HCT116 (cell line): ENCODE measurements around the gene TMEM243. TPM values are rescaled to one million over a fixed set of nuclear protein-coding genes. Genes with fewer than 3 reads are reported as not detected.

Experiments used
- ATAC-seq: fragments of 200-7000 bp; cut with Tn5 transposase; 2 replicates; pipeline ENCODE4 v1.9.1; 2020; ENCODE audit warnings: mild to moderate bottlenecking, moderate library complexity
- BruUV-seq: library from RNA; stranded (reverse); fragments of 400-500 nt; replicated peaks from 2 replicates; lab custom pipeline; 2021; lab: Mats Ljungman, UMichigan
- CTCF ChIA-PET: fragments of 300-600 bp; sonication (Branson Sonifier 250); formaldehyde crosslinking; loops from one replicate; lab custom pipeline; 2021; ENCODE audit warnings: antibody characterized with exemption; lab: Charles Lee
- POLR2A ChIA-PET: fragments of 300-600, 350-600 bp; sonication (Branson Sonifier 250); formaldehyde crosslinking; loops from one replicate; lab custom pipeline; 2021; ENCODE audit warnings: antibody characterized with exemption; lab: Charles Lee
- RAD21 ChIA-PET, 2 experiments: fragments of 300-600 bp; sonication (Branson Sonifier 250); formaldehyde crosslinking; loops; one replicate each; lab custom pipeline; 2023; ENCODE audit warnings: low total read pairs in 2 of 2; ENCODE audit not compliant: uncharacterized antibody in 2 of 2, unreplicated experiment in 2 of 2, low non-redundant PET in 1 of 2; lab: Charles Lee
- DNase-seq: peaks from one replicate; pipeline ENCODE4 v3.0.0-alpha.2; 2010; ENCODE audit warnings: low read depth, low spot score
- H2AFZ ChIP-seq: fragments of 200-600 bp; shearing (Covaris generic), sonication (generic); 2 replicates; pipeline ENCODE4 v1.6.1; 2017; ENCODE audit warnings: low read depth, mixed run types, mixed read lengths, antibody characterized with exemption, low read length; ENCODE audit not compliant: poor library complexity, severe bottlenecking
- H3K27ac ChIP-seq: 2 replicates; pipeline ENCODE4 v1.5.1; 2012; ENCODE audit warnings: low read depth, low read length
- H3K27me3 ChIP-seq: fragments of 200-600 bp; sonication (generic); 2 replicates; pipeline ENCODE4 v1.6.1; 2016; ENCODE audit warnings: mixed run types, low read length, mixed read lengths; ENCODE audit not compliant: insufficient read depth
- H3K36me3 ChIP-seq, 2 experiments: fragments of 200-500 bp in 1 of 2; fragments of 200-600 bp in 1 of 2; sonication (Bioruptor generic) in 1 of 2; sonication (generic) in 1 of 2; 2 replicates each; pipeline versions ENCODE4 v1.5.1 to v1.6.1; 2014 to 2016; ENCODE audit warnings: low read length in 2 of 2, inconsistent platforms in 1 of 2, mixed read lengths in 1 of 2, mixed run types in 1 of 2; ENCODE audit not compliant: insufficient read depth in 2 of 2, control insufficient read depth in 1 of 2
- H3K4me1 ChIP-seq, 2 experiments: fragments of 200-600 bp in 1 of 2; sonication (generic) in 1 of 2; 2 replicates each; pipeline versions ENCODE4 v1.5.1 to v1.6.1; 2012 to 2017; ENCODE audit warnings: low read length in 2 of 2, inconsistent platforms in 1 of 2, mild to moderate bottlenecking in 1 of 2, mixed read lengths in 1 of 2, mixed run types in 1 of 2, moderate library complexity in 1 of 2; ENCODE audit not compliant: insufficient read depth in 2 of 2, control insufficient read depth in 1 of 2
- H3K4me2 ChIP-seq: fragments of 200-600 bp; sonication (generic); 2 replicates; pipeline ENCODE4 v1.6.1; 2017; ENCODE audit warnings: mixed run types, low read length, mixed read lengths
- H3K4me3 ChIP-seq, 2 experiments: fragments of 200-600 bp in 1 of 2; sonication (generic) in 1 of 2; replicated peaks in 1 of 2; 2 replicates each; pipeline ENCODE4 v1.5.1; 2011 to 2016; ENCODE audit warnings: low read length in 2 of 2, control low read depth in 1 of 2, low read depth in 1 of 2, mild to moderate bottlenecking in 1 of 2, mixed read lengths in 1 of 2, mixed run types in 1 of 2
- H3K79me2 ChIP-seq: fragments of 200-600 bp; sonication (generic); 2 replicates; pipeline ENCODE4 v1.6.1; 2017; ENCODE audit warnings: mild to moderate bottlenecking, mixed run types, low read length, moderate library complexity, mixed read lengths; ENCODE audit not compliant: insufficient read depth
- H3K9ac ChIP-seq: fragments of 200-600 bp; sonication (generic); 2 replicates; pipeline ENCODE4 v1.6.1; 2016; ENCODE audit warnings: low read length, mixed read lengths
- H3K9me2 ChIP-seq: fragments of 200-600 bp; sonication (generic), shearing (Covaris generic); 2 replicates; pipeline ENCODE4 v1.6.1; 2017; ENCODE audit warnings: mixed run types, mild to moderate bottlenecking, moderate library complexity; ENCODE audit not compliant: insufficient read depth
- H3K9me3 ChIP-seq, 2 experiments: fragments of 200-500 bp in 1 of 2; fragments of 200-600 bp in 1 of 2; sonication (Bioruptor generic) in 1 of 2; sonication (generic) in 1 of 2; 2 replicates each; pipeline ENCODE4 v1.6.1; 2014 to 2017; ENCODE audit warnings: low read length in 2 of 2, mixed read lengths in 2 of 2, inconsistent platforms in 1 of 2, low read depth in 1 of 2, mild to moderate bottlenecking in 1 of 2, mixed run types in 1 of 2, moderate library complexity in 1 of 2; ENCODE audit not compliant: control insufficient read depth in 1 of 2, insufficient read depth in 1 of 2
- H4K20me1 ChIP-seq: fragments of 200-600 bp; sonication (generic), shearing (Covaris generic); 2 replicates; pipeline ENCODE4 v1.6.1; 2017; ENCODE audit warnings: mixed run types, mild to moderate bottlenecking, moderate library complexity; ENCODE audit not compliant: insufficient read depth
- ATF3 ChIP-seq: IDR thresholded peaks from 2 replicates; pipeline ENCODE4 v1.6.1; 2012
- CBX3 ChIP-seq: IDR thresholded peaks from 2 replicates; pipeline ENCODE4 v1.6.1; 2012; ENCODE audit warnings: low read depth
- EGR1 ChIP-seq: IDR thresholded peaks from 2 replicates; pipeline ENCODE4 v1.6.1; 2012; ENCODE audit warnings: low read depth
- JUND ChIP-seq: IDR thresholded peaks from 2 replicates; pipeline ENCODE4 v1.6.1; 2012
- POLR2AphosphoS5 ChIP-seq: IDR thresholded peaks from 2 replicates; pipeline ENCODE4 v1.6.1; 2011; ENCODE audit warnings: mild to moderate bottlenecking, low read depth, low read length, moderate library complexity
- RAD21 ChIP-seq: IDR thresholded peaks from 2 replicates; pipeline ENCODE4 v1.6.1; 2012; ENCODE audit warnings: low read depth, mild to moderate bottlenecking
- SRF ChIP-seq: IDR thresholded peaks from 2 replicates; pipeline ENCODE4 v1.6.1; 2012; ENCODE audit warnings: low read depth
- YY1 ChIP-seq: IDR thresholded peaks from 2 replicates; pipeline ENCODE4 v1.6.1; 2011; ENCODE audit warnings: low read length, low read depth, moderate library complexity, mild to moderate bottlenecking; ENCODE audit not compliant: insufficient replicate concordance; ENCODE audit errors: extremely low read depth
- intact Hi-C: fragments of 100-400 bp; cut with micrococcal nuclease; formaldehyde crosslinking; loops from 2 replicates; pipeline ENCODE4 v1.10.0; 2022
- total RNA-seq: library from RNA; stranded (reverse); gene quantifications from one replicate; pipeline ENCODE4 v1.2.1, GENCODE V29; 2021; ENCODE audit not compliant: unreplicated experiment

TMEM243 gene
- total RNA-seq, 1 experiment from 2014 or later = 23.3 TPM

GRCh38 chr7:87171282-87171934 lies 48.1 kb downstream of the TMEM243 start:
- H3K27me3 ChIP-seq = no peaks in the 10 kb centered on the region
- no peak overlapping the region for H3K27ac ChIP-seq
- intact Hi-C loops = no loop called here
- DNase-seq (no peak), ATAC-seq (no peak)
- H3K4me2 ChIP-seq = no peak overlapping the region
- no TSS peak for BruUV-seq
- H3K36me3 ChIP-seq = peaks cover 54 to 77% of the 10 kb centered on the region in 2 experiments
- ChIA-PET POLR2A (no interaction called here), RAD21 (no interaction called here)
- H2AFZ ChIP-seq = no peak overlapping the region
- H3K9ac ChIP-seq = no peak overlapping the region
- no peaks in the 10 kb centered on the region for H3K9me2 ChIP-seq
- H3K79me2 ChIP-seq = no peaks in the 10 kb centered on the region
- TF ChIP-seq EGR1 = no peak
- TF ChIP-seq CBX3 = no peak
- TF ChIP-seq ATF3 = no peak
- TF ChIP-seq RAD21 = no peak
- TF ChIP-seq JUND = no peak
- TF ChIP-seq POLR2AphosphoS5 = no peak
- TF ChIP-seq, all 23 proteins: peak for 0
- H3K4me3 ChIP-seq = no peak overlapping the region
- no peaks in the 10 kb centered on the region for H3K4me1 ChIP-seq
- H3K9me3 ChIP-seq = no peaks in the 10 kb centered on the region
- H4K20me1 ChIP-seq = no peaks in the 10 kb centered on the region
- CTCF ChIA-PET = no interaction called here

DNA sequence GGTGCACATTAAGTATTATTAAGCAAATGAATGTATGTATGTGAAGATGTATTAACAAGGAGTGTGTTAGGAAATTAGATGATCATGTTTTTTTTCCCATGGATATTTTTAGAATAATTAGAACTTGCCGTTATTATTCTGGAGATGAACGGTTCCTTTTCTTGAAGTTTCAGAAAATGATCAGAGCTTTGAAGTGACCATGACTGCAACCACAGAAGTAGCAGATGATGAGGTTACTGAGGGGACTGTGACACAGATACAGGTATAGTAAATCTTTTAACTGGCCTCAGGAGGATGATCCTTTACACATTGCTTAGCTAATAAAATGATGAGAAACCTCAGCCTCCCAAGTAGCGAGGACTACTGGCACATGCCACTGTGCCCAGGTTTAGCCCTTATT lies 48.7 kb downstream of the TMEM243 start:
- H3K4me3 ChIP-seq = no peak overlapping the region
- intact Hi-C loops = no loop called here
- no peaks in the 10 kb centered on the region for H3K79me2 ChIP-seq
- peaks cover 56 to 80% of the 10 kb centered on the region in 2 experiments for H3K36me3 ChIP-seq
- DNase-seq = no peak
- no peaks in the 10 kb centered on the region for H4K20me1 ChIP-seq
- no peaks in the 10 kb centered on the region for H3K4me1 ChIP-seq
- BruUV-seq = no TSS peak
- no peak overlapping the region for H3K4me2 ChIP-seq
- no peak overlapping the region for H3K27ac ChIP-seq
- H3K27me3 ChIP-seq = no peaks in the 10 kb centered on the region
- ChIA-PET CTCF (no interaction called here), RAD21 (no interaction called here)
- H3K9me2 ChIP-seq = no peaks in the 10 kb centered on the region
- H3K9me3 ChIP-seq = no peaks in the 10 kb centered on the region
- no peak overlapping the region for H2AFZ ChIP-seq
- no peak overlapping the region for H3K9ac ChIP-seq
- no peak for TF ChIP-seq YY1
- no peak for TF ChIP-seq SRF
- TF ChIP-seq, all 23 proteins: peak for 0
- POLR2A ChIA-PET = no interaction called here
- ATAC-seq = no peak
